K562 (cell line): Measurements from ENCODE around the gene RAB31. TPM values are rescaled to one million over a fixed set of nuclear protein-coding genes. Genes with fewer than 3 reads are reported as not detected.

ENCODE experiments used
- ATAC-seq: fragments of 200-7000 bp; cut with Tn5 transposase; 3 replicates; pipeline ENCODE4 v1.9.1; 2020; ENCODE audit warnings: moderate library complexity
- BruUV-seq: library from RNA; stranded (reverse); fragments of 400-500 nt; replicated peaks from 2 replicates; lab custom pipeline; 2021; lab: Mats Ljungman, UMichigan
- CTCF ChIA-PET: fragments of 300-600 bp; formaldehyde crosslinking; extraction: SDS; loops from one replicate; lab custom pipeline; 2021; ENCODE audit warnings: low intra/inter-chr PET ratio; lab: Yijun Ruan, JAX
- POLR2A ChIA-PET: fragments of 300-600, 350-650 bp; sonication (Branson Sonifier 250); formaldehyde crosslinking; extraction: SDS; loops from one replicate; lab custom pipeline; 2021; ENCODE audit warnings: antibody characterized with exemption, inconsistent platforms; lab: Yijun Ruan, JAX
- DNase-seq, 4 experiments: peaks; one replicate each; pipeline versions ENCODE4 v3.0.0 to v3.0.0-alpha.2; 2011 to 2018; ENCODE audit warnings: low spot score in 3 of 4, mixed read lengths in 3 of 4; ENCODE audit errors: extremely low read depth in 1 of 4
- FAIRE-seq: peaks from 2 replicates; lab custom pipeline; 2011; peaks lifted over from hg19 to GRCh38; lab: Jason Lieb, UNC
- H2AFZ ChIP-seq: 2 replicates; pipeline ENCODE4 v1.6.0; 2011; ENCODE audit warnings: low read depth, low read length, control low read depth, inconsistent platforms
- H3K27ac ChIP-seq: fragments of 200-600 bp; 3 replicates; pipeline ENCODE4 v1.8.0; 2011; ENCODE audit warnings: low read depth, mild to moderate bottlenecking, control low read depth, inconsistent platforms, low read length, moderate library complexity, mixed read lengths; ENCODE audit errors: extremely low read depth
- H3K27me3 ChIP-seq, 2 experiments: fragments of 300-600 bp in 1 of 2; 2 replicates in 1 of 2; 3 replicates in 1 of 2; pipeline versions ENCODE4 v1.6.0 to v1.8.0; 2011; ENCODE audit warnings: inconsistent platforms in 2 of 2, low read length in 2 of 2, mild to moderate bottlenecking in 1 of 2, mixed read lengths in 1 of 2, moderate library complexity in 1 of 2; ENCODE audit not compliant: control insufficient read depth in 2 of 2, insufficient read depth in 2 of 2
- H3K36me3 ChIP-seq: fragments of 300-600 bp; 3 replicates; pipeline ENCODE4 v1.8.0; 2011; ENCODE audit warnings: mild to moderate bottlenecking, low read length, inconsistent platforms; ENCODE audit not compliant: control insufficient read depth, insufficient read depth
- H3K4me1 ChIP-seq, 2 experiments: fragments of 200-600 bp in 1 of 2; replicated peaks in 1 of 2; 2 replicates in 1 of 2; 3 replicates in 1 of 2; pipeline versions ENCODE4 v1.5.1 to v1.8.0; 2011; ENCODE audit warnings: inconsistent platforms in 2 of 2, low read length in 2 of 2, mild to moderate bottlenecking in 1 of 2, mixed read lengths in 1 of 2, moderate library complexity in 1 of 2; ENCODE audit not compliant: control insufficient read depth in 2 of 2, insufficient read depth in 2 of 2
- H3K4me2 ChIP-seq: 2 replicates; pipeline ENCODE4 v1.6.1; 2011; ENCODE audit warnings: low read length, control low read depth, inconsistent platforms, mixed read lengths; ENCODE audit not compliant: insufficient read depth
- H3K4me3 ChIP-seq: fragments of 200-600 bp; sonication (generic), shearing (Covaris generic); 2 replicates; pipeline ENCODE4 v1.5.1; 2016; ENCODE audit warnings: control low read depth, inconsistent platforms
- H3K79me2 ChIP-seq: fragments of 200-600 bp; 3 replicates; pipeline ENCODE4 v1.8.0; 2011; ENCODE audit warnings: low read length, inconsistent platforms; ENCODE audit not compliant: control insufficient read depth, insufficient read depth
- H3K9ac ChIP-seq, 2 experiments: 2 replicates each; pipeline versions ENCODE4 v1.6.0 to v1.6.1; 2011; ENCODE audit warnings: low read depth in 2 of 2, low read length in 2 of 2, control low read depth in 1 of 2, inconsistent platforms in 1 of 2, mild to moderate bottlenecking in 1 of 2, mixed read lengths in 1 of 2; ENCODE audit not compliant: insufficient read depth in 1 of 2
- H3K9me1 ChIP-seq: one replicate; pipeline ENCODE4 v1.6.0; 2011; ENCODE audit warnings: inconsistent platforms, mild to moderate bottlenecking, low read length, moderate library complexity; ENCODE audit not compliant: control insufficient read depth, insufficient read depth
- H3K9me3 ChIP-seq: replicated peaks from 2 replicates; pipeline ENCODE4 v1.5.1; 2011; ENCODE audit warnings: low read depth, low read length, inconsistent platforms; ENCODE audit not compliant: control insufficient read depth, insufficient read depth
- H4K20me1 ChIP-seq: replicated peaks from 2 replicates; pipeline ENCODE4 v1.6.1; 2011; ENCODE audit warnings: low read length, inconsistent platforms, mixed read lengths; ENCODE audit not compliant: control insufficient read depth, insufficient read depth
- ATF1 ChIP-seq, 2 experiments: fragments of 450-650 bp in 1 of 2; IDR thresholded peaks; 2 replicates each; pipeline ENCODE4 v1.6.1; 2016; ENCODE audit warnings: missing compliant biosample characterization in 1 of 2, missing genetic modification characterization in 1 of 2
- CXXC5 ChIP-seq: fragments of 250-450 bp; sonication (Bioruptor Pico); IDR thresholded peaks from 2 replicates; pipeline ENCODE4 v1.8.0; 2022; ENCODE audit warnings: inconsistent platforms, mild to moderate bottlenecking, moderate library complexity
- ERF ChIP-seq: fragments of 450-650 bp; formaldehyde crosslinking; IDR thresholded peaks from 2 replicates; pipeline ENCODE4 v1.4.0; 2020; ENCODE audit warnings: mild to moderate bottlenecking, mixed read lengths
- HSF4 ChIP-seq: fragments of 250-450 bp; sonication (Bioruptor Pico); IDR thresholded peaks from 2 replicates; pipeline ENCODE4 v2.1.2; 2022; ENCODE audit warnings: mild to moderate bottlenecking, moderate library complexity, borderline replicate concordance
- MAZ ChIP-seq, 2 experiments: fragments of 450-650 bp in 1 of 2; sonication (generic) in 1 of 2; formaldehyde crosslinking; IDR thresholded peaks in 1 of 2; conservative IDR thresholded peaks in 1 of 2; 2 replicates each; pipeline versions ENCODE4 v1.4.0 to v1.5.0; 2020; ENCODE audit warnings: mild to moderate bottlenecking in 1 of 2, missing genetic modification reagents in 1 of 2
- MEF2D ChIP-seq: conservative IDR thresholded peaks from 2 replicates; pipeline ENCODE4 v1.6.1; 2016; ENCODE audit warnings: low read depth, missing genetic modification characterization, missing compliant biosample characterization
- NR2C1 ChIP-seq, 2 experiments: fragments of 450-650 bp; IDR thresholded peaks; 2 replicates each; pipeline ENCODE4 v1.6.1; 2017; ENCODE audit warnings: mild to moderate bottlenecking in 2 of 2, antibody characterized with exemption in 1 of 2, inconsistent platforms in 1 of 2, missing compliant biosample characterization in 1 of 2, missing genetic modification characterization in 1 of 2
- NR4A1 ChIP-seq, 2 experiments: fragments of 250-450 bp in 1 of 2; fragments of 450-650 bp in 1 of 2; sonication (Bioruptor Pico) in 1 of 2; IDR thresholded peaks; 2 replicates each; pipeline versions ENCODE4 v1.4.0 to v1.6.1; 2016 to 2020; ENCODE audit warnings: mild to moderate bottlenecking in 2 of 2, missing compliant biosample characterization in 1 of 2, missing genetic modification characterization in 1 of 2, moderate library complexity in 1 of 2
- PTRF ChIP-seq: fragments of 450-650 bp; IDR thresholded peaks from 2 replicates; pipeline ENCODE4 v1.6.1; 2016; ENCODE audit warnings: mild to moderate bottlenecking, missing genetic modification characterization, missing compliant biosample characterization
- RB1 ChIP-seq: fragments of 450-650 bp; IDR thresholded peaks from 2 replicates; pipeline ENCODE4 v1.6.1; 2017; ENCODE audit warnings: low read depth, mild to moderate bottlenecking
- SIN3A ChIP-seq, 2 experiments: fragments of 150-350 bp in 1 of 2; IDR thresholded peaks; 2 replicates each; pipeline ENCODE4 v1.6.1; 2011 to 2016; ENCODE audit warnings: borderline replicate concordance in 2 of 2, low read depth in 2 of 2, low read length in 2 of 2, mild to moderate bottlenecking in 2 of 2, moderate library complexity in 2 of 2; ENCODE audit not compliant: control insufficient read depth in 1 of 2
- SMAD4 ChIP-seq: fragments of 250-450 bp; sonication (Bioruptor Pico); conservative IDR thresholded peaks from 2 replicates; pipeline ENCODE4 v1.8.0; 2021; ENCODE audit warnings: inconsistent platforms, mild to moderate bottlenecking, moderate library complexity
- SRSF1 ChIP-seq: fragments of 200-400 bp; formaldehyde crosslinking; IDR thresholded peaks from 2 replicates; pipeline ENCODE4 v1.6.1; 2017; ENCODE audit warnings: mild to moderate bottlenecking, low read depth, low read length, moderate library complexity
- YY1 ChIP-seq, 3 experiments: IDR thresholded peaks; 2 replicates each; pipeline ENCODE4 v1.6.1; 2011; ENCODE audit warnings: low read length in 2 of 3, mild to moderate bottlenecking in 2 of 3, moderate library complexity in 2 of 3, borderline replicate concordance in 1 of 3, control low read depth in 1 of 3, low read depth in 1 of 3; ENCODE audit not compliant: insufficient read depth in 3 of 3, insufficient replicate concordance in 2 of 3, control insufficient read depth in 1 of 3, insufficient read length in 1 of 3; ENCODE audit errors: extremely low read depth in 1 of 3
- ZNF311 ChIP-seq: fragments of 250-450 bp; sonication (Bioruptor Pico); IDR thresholded peaks from 2 replicates; pipeline ENCODE4 v1.4.0; 2020; ENCODE audit warnings: mild to moderate bottlenecking, moderate library complexity
- ZNF347 ChIP-seq: fragments of 450-650 bp; formaldehyde crosslinking; IDR thresholded peaks from 2 replicates; pipeline ENCODE4 v1.4.0; 2020; ENCODE audit warnings: low read depth, mild to moderate bottlenecking, moderate library complexity
- ZNF583 ChIP-seq: fragments of 250-450 bp; sonication (Bioruptor Pico); IDR thresholded peaks from 2 replicates; pipeline ENCODE4 v1.4.0; 2020
- WGBS: fragments of 100-300 bp; shearing (Covaris generic); methylation state at CpG from one replicate; pipeline ENCODE4 v1.1.6; 2016; ENCODE audit warnings: low coverage, mixed read lengths; ENCODE audit not compliant: insufficient coverage; ENCODE audit errors: missing lambda C conversion rate; 5-methylcytosine and 5-hydroxymethylcytosine counted together
- in situ Hi-C: fragments of 300-500 bp; cut with MboI; formaldehyde crosslinking; loops from 4 replicates; pipeline ENCODE4 v1.15.0; 2018; ENCODE audit warnings: inconsistent platforms, mixed read lengths
- intact Hi-C: fragments of 100-400 bp; cut with micrococcal nuclease; formaldehyde crosslinking; loops from 2 replicates; pipeline ENCODE4 v1.14.2; 2022
- polyA plus RNA-seq, 8 experiments: library from polyadenylated mRNA; depleted of rRNA in 4 of 8; stranded (reverse) in 5 of 8; unstranded in 3 of 8; fragments of >200 nt; fragmentation: Nextera tagmentation in 2 of 8; fragmentation: Illumina TruSeq in 1 of 8; extraction: Ambion mirVana in 2 of 8; extraction: Trizol in 1 of 8; gene quantifications; 2 replicates each; pipeline versions ENCODE4 v1.2.1 to v1.2.3, GENCODE V29; 2011 to 2014; ENCODE audit warnings: inconsistent platforms in 1 of 8, missing spikeins in 1 of 8
- total RNA-seq, 7 experiments: library from RNA; depleted of rRNA in 6 of 7; stranded (reverse); fragments of >200 nt in 6 of 7; fragmentation: Illumina TruSeq in 2 of 7; extraction: Trizol in 2 of 7; gene quantifications; 2 replicates each; pipeline versions ENCODE4 v1.2.1 to v1.2.3, GENCODE V29; 2011 to 2021; ENCODE audit warnings: low replicate concordance in 1 of 7
- TF ChIP-seq, protein P1 (sequence below), 2 experiments: fragments of 200-800 bp in 1 of 2; sonication (Bioruptor generic) in 1 of 2; sonication (generic) in 1 of 2; formaldehyde crosslinking in 1 of 2; IDR thresholded peaks in 1 of 2; conservative IDR thresholded peaks in 1 of 2; 2 replicates each; pipeline versions ENCODE4 v1.5.0 to v1.6.1; 2016 to 2020; ENCODE audit warnings: missing compliant biosample characterization in 1 of 2, missing genetic modification characterization in 1 of 2, missing genetic modification reagents in 1 of 2

The RAB31 gene
- total and polyA plus RNA-seq, 9 of the 15 experiments (the other 6 are each of a cell fraction or from before 2014, with no cell fraction given) = 20.7 to 70.4 (median 41.3) TPM

DNA sequence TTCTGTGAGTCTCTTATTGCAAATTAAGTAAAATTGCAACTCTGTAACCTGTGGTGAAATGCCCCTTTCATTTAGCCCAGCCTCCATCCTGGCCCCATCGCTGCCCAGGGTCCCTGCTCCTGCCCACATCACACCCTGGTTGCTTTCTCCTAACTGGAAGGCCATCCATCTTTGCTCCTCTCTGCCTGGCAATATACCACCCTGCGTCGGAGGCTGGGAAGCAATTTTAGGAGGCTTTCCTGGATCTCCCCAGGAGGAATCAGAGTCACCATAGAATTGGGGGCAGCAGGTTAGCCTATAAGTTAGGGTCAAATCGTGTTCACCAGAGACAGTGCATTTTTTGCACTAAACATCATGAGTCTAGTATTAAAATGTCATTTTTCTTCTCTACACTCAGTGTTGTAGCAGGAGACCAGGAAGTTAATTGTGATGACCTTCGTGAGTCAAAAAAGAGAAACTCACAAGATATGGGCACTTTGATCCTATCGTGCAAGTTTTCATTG, 163.2 kb downstream of the RAB31 start:
- no peaks in the 10 kb centered on the region for H3K9me1 ChIP-seq
- H3K9me3 ChIP-seq = peaks cover 10% of the 10 kb centered on the region
- H4K20me1 ChIP-seq = no peaks in the 10 kb centered on the region
- peaks cover 10% of the 10 kb centered on the region; the same call in 2 of the 3 replicates for H3K79me2 ChIP-seq
- CTCF ChIA-PET = no interaction called here
- H3K27ac ChIP-seq = peak overlapping the region; percentile 92
- no peaks in the 10 kb centered on the region for H3K27me3 ChIP-seq
- H3K4me3 ChIP-seq = no peak overlapping the region
- 49% methylated on average over 6 of the region's 6 CpGs for WGBS
- FAIRE-seq (no peak), ATAC-seq (no peak), DNase-seq (no peak)
- POLR2A ChIA-PET = interaction anchor here (0.9 to 2.5 kb wide), 5 partner anchors 9 to 44 kb away, joined by 3 to 14 read pairs (median 11); partner anchors contain the start of gene VAPA
- in situ Hi-C loops (no loop called here), intact Hi-C loops (loop anchor here (10.0 kb wide), 1 partner anchor 186 kb away; no protein-coding TSS in a partner anchor)
- peaks cover 33 to 80% of the 10 kb centered on the region in 2 experiments for H3K4me1 ChIP-seq
- BruUV-seq = no TSS peak
- no peaks in the 10 kb centered on the region for H3K36me3 ChIP-seq
- peak overlapping the region; percentile 59 to 72; a peak in 3 of 4 replicates for H3K9ac ChIP-seq
- peak overlapping the region; percentile 79 for H2AFZ ChIP-seq
- peak overlapping the region; percentile 27; the same call in 1 of the 2 replicates for H3K4me2 ChIP-seq
- TF ChIP-seq NR2C1 (IDR thresholded peaks at IDR 0.05) (no peak), NR2C1 (tag; IDR thresholded peaks at IDR 0.05) (peak; percentile 61), ZNF347 (CRISPR knock-in tag) (no peak), SMAD4 (CRISPR knock-in tag) (peak; percentile 51), YY1 (IDR thresholded peaks at IDR 0.05; ENCODE audit: borderline replicate concordance in 1 of 3, control insufficient read depth in 1 of 3, extremely low read depth in 1 of 3, insufficient read depth in 3 of 3, insufficient read length in 1 of 3, insufficient replicate concordance in 2 of 3, low read depth in 1 of 3, low read length in 2 of 3) (peak in 1 of 3 experiments; percentile 7), SRSF1 (no peak), ZNF311 (CRISPR knock-in tag) (peak; percentile 84), ATF1 (CRISPR knock-in tag; IDR thresholded peaks at IDR 0.05) (no peak), ATF1 (tag; IDR thresholded peaks at IDR 0.05) (0 out of 2 replicates have a peak, but pooled peaks have one; percentile 7), ERF (CRISPR knock-in tag) (0 out of 2 replicates have a peak, but pooled peaks have one; percentile 39), CXXC5 (CRISPR knock-in tag) (peak; percentile 40), HSF4 (CRISPR knock-in tag) (no peak), SIN3A (IDR thresholded peaks at IDR 0.05; ENCODE audit: borderline replicate concordance in 2 of 2, control insufficient read depth in 1 of 2, low read depth in 2 of 2, low read length in 2 of 2) (no peak), NR4A1 (CRISPR knock-in tag; IDR thresholded peaks at IDR 0.05) (no peak), NR4A1 (tag; IDR thresholded peaks at IDR 0.05) (peak; percentile 18; the same call in 1 of the 2 replicates), PTRF (tag) (0 out of 2 replicates have a peak, but pooled peaks have one; percentile 40), MAZ (CRISPR knock-in tag; conservative IDR thresholded peaks at IDR 0.05 in 1 of 2, IDR thresholded peaks at IDR 0.05 in 1 of 2) (0 out of 4 replicates have a peak, but pooled peaks of 1 of the 2 experiments have one; percentile 31), MEF2D (no peak; the same call in 1 of the 2 replicates), ZNF583 (CRISPR knock-in tag) (peak; percentile 39; the same call in 1 of the 2 replicates), RB1 (no peak)
- TF ChIP-seq, protein P1, sequence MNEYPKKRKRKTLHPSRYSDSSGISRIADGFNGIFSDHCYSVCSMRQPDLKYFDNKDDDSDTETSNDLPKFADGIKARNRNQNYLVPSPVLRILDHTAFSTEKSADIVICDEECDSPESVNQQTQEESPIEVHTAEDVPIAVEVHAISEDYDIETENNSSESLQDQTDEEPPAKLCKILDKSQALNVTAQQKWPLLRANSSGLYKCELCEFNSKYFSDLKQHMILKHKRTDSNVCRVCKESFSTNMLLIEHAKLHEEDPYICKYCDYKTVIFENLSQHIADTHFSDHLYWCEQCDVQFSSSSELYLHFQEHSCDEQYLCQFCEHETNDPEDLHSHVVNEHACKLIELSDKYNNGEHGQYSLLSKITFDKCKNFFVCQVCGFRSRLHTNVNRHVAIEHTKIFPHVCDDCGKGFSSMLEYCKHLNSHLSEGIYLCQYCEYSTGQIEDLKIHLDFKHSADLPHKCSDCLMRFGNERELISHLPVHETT (CRISPR knock-in tag; conservative IDR thresholded peaks at IDR 0.05 in 1 of 2, IDR thresholded peaks at IDR 0.05 in 1 of 2) = peak in 1 of 2 experiments; percentile 49; a peak in 1 of 4 replicates
